Uterus (tissue), 4 donors: ENCODE data around the gene ADK. TPM values are rescaled to one million over a fixed set of nuclear protein-coding genes. Genes with fewer than 3 reads are reported as not detected.

Source experiments
- DNase-seq, 2 donors: peaks; one replicate each; pipeline ENCODE4 v3.0.0-alpha.2; 2019 to 2020
- H3K27ac ChIP-seq, 2 donors: fragments of 200-600 bp; sonication (generic); 1 replicate in 1 of 2; 2 replicates in 1 of 2; pipeline ENCODE4 v1.5.1; 2016 to 2018
- H3K27me3 ChIP-seq, 2 donors: fragments of 200-600 bp; sonication (generic); one replicate each; pipeline ENCODE4 v1.5.1; 2018 to 2019; ENCODE audit warnings: control low read depth in 1 of 2
- H3K36me3 ChIP-seq, 2 donors: fragments of 200-600 bp; sonication (generic); one replicate each; pipeline ENCODE4 v1.5.1; 2019; ENCODE audit warnings: control low read depth in 1 of 2
- H3K4me1 ChIP-seq, 2 donors: fragments of 200-600 bp; sonication (generic); one replicate each; pipeline ENCODE4 v1.5.1; 2018 to 2019; ENCODE audit warnings: control low read depth in 1 of 2
- H3K4me3 ChIP-seq, 2 donors: fragments of 200-600 bp; sonication (generic); 1 replicate in 1 of 2; 2 replicates in 1 of 2; pipeline ENCODE4 v1.5.1; 2018 to 2019; ENCODE audit warnings: mild to moderate bottlenecking in 1 of 2
- H3K9me3 ChIP-seq, 2 donors: fragments of 200-600 bp; sonication (generic); one replicate each; pipeline ENCODE4 v1.5.1; 2019; ENCODE audit warnings: control low read depth in 1 of 2
- POLR2A ChIP-seq, 2 donors: fragments of 450-650 bp; IDR thresholded peaks; one replicate each; pipeline ENCODE4 v1.6.1; 2016; ENCODE audit warnings: antibody characterized with exemption in 2 of 2, mild to moderate bottlenecking in 1 of 2, moderate library complexity in 1 of 2
- intact Hi-C: fragments of 100-400 bp; cut with DNase I; formaldehyde crosslinking; loops from one replicate; pipeline ENCODE4 v1.15.1; 2023; ENCODE audit warnings: low total_unique reads
- total RNA-seq, 4 donors: library from RNA; depleted of rRNA in 3 of 4; stranded (reverse); fragments of >200 nt in 3 of 4; gene quantifications; one replicate each; pipeline versions ENCODE4 v1.1.0 to v1.2.4, GENCODE V29; 2014 to 2023
- TF ChIP-seq, protein P1 (sequence below), 4 experiments: fragments of 200-600 bp in 2 of 4; fragments of 450-650 bp in 2 of 4; sonication (generic) in 2 of 4; IDR thresholded peaks; one replicate each; pipeline ENCODE4 v1.5.1; 2016 to 2019; ENCODE audit warnings: antibody characterized with exemption in 4 of 4, mild to moderate bottlenecking in 2 of 4, moderate library complexity in 1 of 4
- donor health status: DM: yes; HTN: yes; CAD: no.

ADK gene
- total RNA-seq, 4 donors from 2014 or later, result 12.6 to 41.1 (median 19.0) TPM

DNA sequence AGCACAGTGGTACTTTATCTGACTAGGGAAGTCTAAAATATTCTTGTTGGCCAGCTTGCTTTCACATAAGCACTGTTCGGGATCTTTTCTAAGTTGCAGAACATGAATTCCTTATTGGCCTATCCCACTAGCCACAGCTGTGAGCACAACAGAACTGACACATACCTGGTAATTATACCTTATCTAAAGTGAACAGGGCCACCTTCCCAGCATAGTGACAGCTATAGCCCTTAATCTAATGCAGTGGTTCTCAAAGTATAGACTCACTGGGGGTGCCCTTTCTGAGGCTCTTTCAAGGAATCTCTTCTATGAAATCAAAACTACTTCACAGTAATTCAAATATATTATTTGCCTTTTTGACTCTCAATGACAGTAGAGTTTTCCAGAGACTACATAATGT is 490.6 kb downstream of the ADK start:
- no peak for DNase-seq
- Histone ChIP-seq H3K27ac (no peak overlapping the region), H3K27me3 (no peaks in the 10 kb centered on the region), H3K9me3 (no peaks in the 10 kb centered on the region), H3K36me3 (no peaks in the 10 kb centered on the region), H3K4me3 (no peak overlapping the region), H3K4me1 (no peaks in the 10 kb centered on the region)
- intact Hi-C loops, result no loop called here
- no peak for TF ChIP-seq POLR2A (IDR thresholded peaks at IDR 0.05)
- TF ChIP-seq, protein P1, sequence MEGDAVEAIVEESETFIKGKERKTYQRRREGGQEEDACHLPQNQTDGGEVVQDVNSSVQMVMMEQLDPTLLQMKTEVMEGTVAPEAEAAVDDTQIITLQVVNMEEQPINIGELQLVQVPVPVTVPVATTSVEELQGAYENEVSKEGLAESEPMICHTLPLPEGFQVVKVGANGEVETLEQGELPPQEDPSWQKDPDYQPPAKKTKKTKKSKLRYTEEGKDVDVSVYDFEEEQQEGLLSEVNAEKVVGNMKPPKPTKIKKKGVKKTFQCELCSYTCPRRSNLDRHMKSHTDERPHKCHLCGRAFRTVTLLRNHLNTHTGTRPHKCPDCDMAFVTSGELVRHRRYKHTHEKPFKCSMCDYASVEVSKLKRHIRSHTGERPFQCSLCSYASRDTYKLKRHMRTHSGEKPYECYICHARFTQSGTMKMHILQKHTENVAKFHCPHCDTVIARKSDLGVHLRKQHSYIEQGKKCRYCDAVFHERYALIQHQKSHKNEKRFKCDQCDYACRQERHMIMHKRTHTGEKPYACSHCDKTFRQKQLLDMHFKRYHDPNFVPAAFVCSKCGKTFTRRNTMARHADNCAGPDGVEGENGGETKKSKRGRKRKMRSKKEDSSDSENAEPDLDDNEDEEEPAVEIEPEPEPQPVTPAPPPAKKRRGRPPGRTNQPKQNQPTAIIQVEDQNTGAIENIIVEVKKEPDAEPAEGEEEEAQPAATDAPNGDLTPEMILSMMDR (IDR thresholded peaks at IDR 0.05), result no peak

DNA sequence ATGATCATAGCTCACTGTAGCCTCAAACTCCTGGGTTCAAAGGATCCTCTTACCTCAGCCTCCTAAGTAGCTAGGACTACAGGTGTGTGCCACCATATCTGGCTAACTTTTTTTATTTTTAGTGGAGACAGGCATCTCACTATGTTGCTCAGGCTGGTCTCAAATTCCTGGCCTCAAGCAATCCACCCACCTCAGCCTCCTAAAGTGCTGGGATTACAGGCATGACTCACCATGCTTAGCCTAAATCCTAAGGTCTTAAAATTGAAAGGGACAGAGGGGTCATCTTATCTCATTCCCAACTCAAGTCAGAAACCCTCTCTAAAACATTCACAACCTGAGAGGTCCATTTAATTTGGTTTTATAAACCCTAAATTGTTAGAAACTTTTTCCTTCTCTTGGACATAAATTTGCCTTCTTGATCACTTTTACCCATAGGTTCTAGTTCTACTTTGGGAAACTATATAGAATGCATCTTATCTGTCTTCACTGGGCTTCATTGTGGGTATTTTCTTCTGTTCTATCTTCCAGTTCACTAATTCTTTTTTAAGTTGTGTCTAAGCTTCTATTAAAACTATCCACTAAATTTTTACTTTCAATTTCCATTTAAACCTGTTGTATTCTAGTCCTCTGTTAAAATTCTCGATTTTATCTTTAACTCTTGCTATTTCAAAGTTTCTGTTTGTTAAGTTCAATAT is 492.0 kb downstream of the ADK start:
- no peaks in the 10 kb centered on the region for H3K27me3 ChIP-seq
- H3K4me3 ChIP-seq, result no peak overlapping the region
- TF ChIP-seq POLR2A (IDR thresholded peaks at IDR 0.05), result no peak
- TF ChIP-seq, protein P1 (IDR thresholded peaks at IDR 0.05), result no peak
- no peaks in the 10 kb centered on the region for H3K9me3 ChIP-seq
- no peak overlapping the region for H3K27ac ChIP-seq
- H3K4me1 ChIP-seq, result no peaks in the 10 kb centered on the region
- no peaks in the 10 kb centered on the region for H3K36me3 ChIP-seq
- DNase-seq, result no peak
- intact Hi-C loops, result no loop called here

DNA sequence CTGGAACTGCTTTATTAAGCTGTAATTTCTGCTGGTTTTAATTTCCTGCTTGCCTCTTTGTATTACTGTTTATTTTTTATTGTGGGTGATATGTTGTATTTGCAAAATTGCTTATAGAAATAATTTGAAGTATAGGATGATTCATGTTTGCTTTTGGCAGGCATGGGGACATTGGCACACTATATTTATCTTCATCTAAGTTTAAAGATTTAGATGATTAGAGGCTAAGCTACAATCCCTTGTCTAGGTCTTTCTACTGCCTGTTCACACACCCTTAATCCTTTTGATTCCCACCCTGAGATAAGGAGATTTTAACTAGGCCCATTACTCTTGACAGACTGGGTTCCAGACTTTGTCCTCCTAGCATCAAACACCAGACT is 492.6 kb downstream of the ADK start:
- H3K9me3 ChIP-seq, result no peaks in the 10 kb centered on the region
- H3K27me3 ChIP-seq, result no peaks in the 10 kb centered on the region
- intact Hi-C loops, result no loop called here
- no peak overlapping the region for H3K4me3 ChIP-seq
- H3K36me3 ChIP-seq, result no peaks in the 10 kb centered on the region
- TF ChIP-seq, protein P1 (IDR thresholded peaks at IDR 0.05), result no peak
- no peak for TF ChIP-seq POLR2A (IDR thresholded peaks at IDR 0.05)
- no peak overlapping the region for H3K27ac ChIP-seq
- no peak for DNase-seq
- H3K4me1 ChIP-seq, result no peaks in the 10 kb centered on the region

DNA sequence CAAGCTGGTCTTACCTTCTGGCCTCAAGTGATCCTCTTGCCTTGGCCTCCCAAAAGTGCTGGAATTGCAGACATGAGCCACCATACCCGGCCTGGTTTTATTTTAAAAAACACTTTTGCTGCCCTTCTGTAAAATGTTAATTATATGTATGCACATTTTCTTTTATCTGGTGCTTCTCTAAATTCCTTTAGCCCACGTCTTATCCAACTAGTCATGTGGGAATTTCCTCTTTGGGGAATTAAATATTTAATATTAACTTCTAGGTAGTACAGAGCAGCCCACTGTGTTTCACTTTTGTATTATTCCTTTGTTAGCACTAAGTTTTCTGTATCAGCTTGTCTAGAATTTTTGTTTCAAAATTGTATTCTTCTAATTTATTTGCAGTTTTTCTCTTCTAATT is 493.7 kb downstream of the ADK start:
- TF ChIP-seq, protein P1 (IDR thresholded peaks at IDR 0.05), result no peak
- TF ChIP-seq POLR2A (IDR thresholded peaks at IDR 0.05), result no peak
- H3K27ac ChIP-seq, result no peak overlapping the region
- no peaks in the 10 kb centered on the region for H3K27me3 ChIP-seq
- no peak for DNase-seq
- intact Hi-C loops, result no loop called here
- no peak overlapping the region for H3K4me3 ChIP-seq
- H3K36me3 ChIP-seq, result no peaks in the 10 kb centered on the region
- H3K9me3 ChIP-seq, result no peaks in the 10 kb centered on the region
- H3K4me1 ChIP-seq, result no peaks in the 10 kb centered on the region

DNA sequence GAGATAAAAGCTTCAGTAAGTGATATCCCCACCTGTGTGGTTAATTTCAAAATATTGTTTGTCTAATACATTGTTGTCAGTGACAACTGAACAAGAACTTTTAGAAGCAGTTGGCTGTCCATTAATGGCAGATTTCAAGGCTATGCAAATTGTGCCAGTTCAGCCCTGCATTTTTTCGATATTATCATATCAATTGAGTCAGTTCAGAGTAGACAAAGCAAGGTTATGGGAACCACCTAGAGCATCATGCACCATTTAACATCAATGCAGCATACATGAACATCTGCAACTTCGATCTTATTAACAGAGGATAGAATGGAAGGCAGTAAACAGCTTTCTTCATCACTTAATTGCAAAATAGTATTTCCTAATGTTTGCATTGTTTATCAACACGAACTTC is 494.7 kb downstream of the ADK start:
- H3K4me3 ChIP-seq, result no peak overlapping the region
- H3K27me3 ChIP-seq, result no peaks in the 10 kb centered on the region
- no peaks in the 10 kb centered on the region for H3K4me1 ChIP-seq
- no peaks in the 10 kb centered on the region for H3K9me3 ChIP-seq
- no peak for TF ChIP-seq POLR2A (IDR thresholded peaks at IDR 0.05)
- no peak overlapping the region for H3K27ac ChIP-seq
- no peaks in the 10 kb centered on the region for H3K36me3 ChIP-seq
- DNase-seq, result no peak
- intact Hi-C loops, result no loop called here

DNA sequence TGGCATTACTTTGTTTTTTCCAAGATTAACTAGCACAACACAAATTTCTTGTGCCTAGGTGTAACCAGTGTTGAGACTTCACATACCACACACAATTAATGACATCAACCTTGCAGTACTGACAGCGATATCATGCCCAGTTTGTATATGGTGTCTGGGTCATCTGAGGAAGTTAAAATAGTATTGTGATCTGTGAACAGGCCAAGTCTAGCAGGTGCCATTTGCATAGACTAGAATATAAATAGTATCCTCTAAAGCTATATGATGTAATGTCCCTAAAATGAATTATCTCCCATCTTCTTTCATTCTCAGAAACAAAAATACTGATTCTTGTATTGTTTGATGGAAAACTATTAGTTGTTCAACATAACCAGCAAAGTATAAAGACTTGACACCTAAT is 499.6 kb downstream of the ADK start:
- Histone ChIP-seq H3K9me3 (no peaks in the 10 kb centered on the region), H3K27me3 (no peaks in the 10 kb centered on the region), H3K27ac (no peak overlapping the region), H3K4me3 (no peak overlapping the region), H3K4me1 (no peaks in the 10 kb centered on the region), H3K36me3 (no peaks in the 10 kb centered on the region)
- no peak for DNase-seq
- intact Hi-C loops, result no loop called here
- TF ChIP-seq POLR2A (IDR thresholded peaks at IDR 0.05), result no peak
- TF ChIP-seq, protein P1 (IDR thresholded peaks at IDR 0.05), result no peak
